Epithelial cell of esophagus (primary cell): Measurements from ENCODE around the gene GALNTL6.
"Not testable (repeated sequence)": the region's sequence is repeated elsewhere in the genome, so short reads cannot be mapped to it uniquely, and the experiment has no call there.

ENCODE experiments used
- DNase-seq: peaks from one replicate; pipeline ENCODE4 v3.0.0; 2010; ENCODE audit warnings: low read depth
- H3K4me3 ChIP-seq: 2 replicates; pipeline ENCODE4 v1.5.1; 2011; ENCODE audit warnings: mild to moderate bottlenecking, low read length, control low read depth
- TF ChIP-seq, protein P1 (sequence below): IDR thresholded peaks from 2 replicates; pipeline ENCODE4 v1.5.1; 2011; ENCODE audit warnings: low read depth, mild to moderate bottlenecking, low read length, control low read depth, inconsistent platforms; ENCODE audit not compliant: insufficient read depth; ENCODE audit errors: missing control alignments

GALNTL6 gene

DNA sequence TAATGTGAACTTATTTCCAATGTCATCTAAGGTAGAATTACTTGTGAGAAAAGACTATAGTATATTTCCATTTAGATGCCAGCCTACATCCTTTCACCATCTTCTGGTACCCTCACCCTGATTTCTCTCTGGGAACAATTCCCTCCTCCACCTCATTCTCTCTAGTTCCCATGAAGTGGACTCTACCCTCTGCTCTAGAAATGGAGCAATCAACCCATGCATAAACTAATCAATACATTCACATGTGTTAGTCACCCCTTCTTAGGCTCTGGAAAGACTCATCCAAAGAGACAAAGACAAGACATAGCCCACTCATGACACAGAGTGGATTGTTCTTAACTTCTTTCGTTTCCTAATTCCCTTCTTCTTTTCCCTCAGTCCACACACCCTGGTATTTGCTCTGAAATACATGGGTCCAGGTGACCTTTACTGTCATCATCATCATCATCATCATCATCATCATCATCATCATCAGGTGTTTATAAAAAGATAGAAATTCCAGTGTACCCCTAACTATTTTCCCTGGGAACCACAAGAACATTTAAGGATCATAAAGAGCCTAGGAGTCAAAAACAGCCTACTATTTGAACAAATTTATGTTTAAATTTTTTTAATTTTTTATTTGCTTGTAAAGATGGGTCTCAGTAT, 1056.5 kb downstream of the GALNTL6 start:
- TF ChIP-seq, protein P1, sequence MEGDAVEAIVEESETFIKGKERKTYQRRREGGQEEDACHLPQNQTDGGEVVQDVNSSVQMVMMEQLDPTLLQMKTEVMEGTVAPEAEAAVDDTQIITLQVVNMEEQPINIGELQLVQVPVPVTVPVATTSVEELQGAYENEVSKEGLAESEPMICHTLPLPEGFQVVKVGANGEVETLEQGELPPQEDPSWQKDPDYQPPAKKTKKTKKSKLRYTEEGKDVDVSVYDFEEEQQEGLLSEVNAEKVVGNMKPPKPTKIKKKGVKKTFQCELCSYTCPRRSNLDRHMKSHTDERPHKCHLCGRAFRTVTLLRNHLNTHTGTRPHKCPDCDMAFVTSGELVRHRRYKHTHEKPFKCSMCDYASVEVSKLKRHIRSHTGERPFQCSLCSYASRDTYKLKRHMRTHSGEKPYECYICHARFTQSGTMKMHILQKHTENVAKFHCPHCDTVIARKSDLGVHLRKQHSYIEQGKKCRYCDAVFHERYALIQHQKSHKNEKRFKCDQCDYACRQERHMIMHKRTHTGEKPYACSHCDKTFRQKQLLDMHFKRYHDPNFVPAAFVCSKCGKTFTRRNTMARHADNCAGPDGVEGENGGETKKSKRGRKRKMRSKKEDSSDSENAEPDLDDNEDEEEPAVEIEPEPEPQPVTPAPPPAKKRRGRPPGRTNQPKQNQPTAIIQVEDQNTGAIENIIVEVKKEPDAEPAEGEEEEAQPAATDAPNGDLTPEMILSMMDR = no peak
- no peak overlapping the region for H3K4me3 ChIP-seq
- DNase-seq = no peak

DNA sequence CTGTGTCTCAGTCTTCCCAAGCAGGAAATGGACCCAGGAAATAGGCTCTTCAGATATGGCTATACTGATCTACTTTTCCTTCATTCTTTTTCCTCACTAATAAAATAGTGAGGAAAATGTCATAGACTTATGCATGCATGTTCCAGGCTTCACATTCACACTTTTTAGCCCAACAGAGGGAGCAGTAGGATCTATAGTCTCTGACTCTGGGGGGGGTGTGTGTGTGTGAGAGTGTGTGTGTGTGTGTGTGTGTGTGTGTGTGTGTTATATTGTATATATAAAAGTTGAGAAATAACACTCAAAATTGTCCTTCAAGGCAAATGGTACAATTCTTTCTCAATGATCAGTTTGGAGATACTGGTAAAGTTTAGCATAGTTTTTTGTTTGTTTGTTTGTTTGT, 1058.2 kb downstream of the GALNTL6 start:
- TF ChIP-seq, protein P1 = no peak
- no peak overlapping the region for H3K4me3 ChIP-seq
- DNase-seq = peak; percentile 6

DNA sequence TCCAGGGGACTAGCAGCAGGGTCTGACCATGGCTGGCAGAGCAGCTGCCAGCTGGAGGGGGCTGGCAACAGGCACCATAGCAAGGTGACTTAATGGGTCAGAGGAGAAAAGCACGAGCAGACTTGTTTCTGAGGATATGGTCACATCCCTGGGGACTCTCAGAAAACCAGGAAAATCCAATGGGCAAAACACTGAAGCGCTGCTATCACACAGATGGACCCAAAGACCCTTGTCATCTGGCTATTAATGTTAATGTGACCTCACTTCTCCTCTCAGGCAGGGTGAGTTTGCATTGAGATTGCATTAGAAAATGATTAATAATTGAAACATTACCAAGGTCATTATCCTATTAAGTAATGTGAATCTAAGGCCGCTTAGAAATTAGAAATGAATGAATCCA, 1061.7 kb downstream of the GALNTL6 start:
- no peak overlapping the region for H3K4me3 ChIP-seq
- DNase-seq = no peak
- TF ChIP-seq, protein P1 = no peak

DNA sequence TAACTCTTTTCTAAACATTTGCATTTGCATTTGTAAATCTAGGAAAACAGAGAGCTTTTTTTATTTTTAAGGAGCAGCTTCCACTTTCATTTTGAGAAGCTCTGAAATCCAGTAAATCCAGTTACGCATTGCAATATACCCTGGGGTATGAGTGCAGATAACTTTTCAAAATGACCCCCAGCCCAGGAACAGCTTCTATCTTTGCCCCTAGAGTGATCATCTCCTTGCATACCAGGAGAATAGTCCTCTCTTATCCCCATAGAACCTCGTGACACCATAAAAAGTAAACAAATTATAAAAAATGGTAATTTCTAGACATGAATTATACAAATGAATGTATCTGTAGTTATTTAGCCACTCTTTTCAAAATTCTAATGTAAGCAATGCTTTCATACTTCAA, 1063.2 kb downstream of the GALNTL6 start:
- no peak overlapping the region for H3K4me3 ChIP-seq
- TF ChIP-seq, protein P1 = no peak
- DNase-seq = no peak

DNA sequence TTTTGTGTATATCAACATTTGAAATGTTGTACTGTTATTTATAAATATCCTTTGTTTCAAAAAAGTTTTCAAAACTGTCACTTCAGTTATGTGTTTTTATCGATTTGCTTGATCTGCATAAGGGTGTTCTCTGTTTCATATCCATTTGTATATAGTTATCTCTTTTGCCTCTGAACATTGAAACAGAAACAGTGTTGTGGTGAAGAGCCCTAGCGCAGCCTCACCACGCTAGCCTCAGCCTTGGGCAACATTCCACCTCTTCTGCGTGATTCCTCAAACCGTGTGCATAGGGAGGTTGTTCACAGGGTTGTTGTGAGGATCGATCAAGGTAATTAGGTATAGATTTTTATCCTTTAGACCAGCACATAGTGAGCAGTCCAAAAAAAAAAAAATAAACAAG, 1068.4 kb downstream of the GALNTL6 start:
- DNase-seq = no peak
- TF ChIP-seq, protein P1 = no peak
- H3K4me3 ChIP-seq = no peak overlapping the region

DNA sequence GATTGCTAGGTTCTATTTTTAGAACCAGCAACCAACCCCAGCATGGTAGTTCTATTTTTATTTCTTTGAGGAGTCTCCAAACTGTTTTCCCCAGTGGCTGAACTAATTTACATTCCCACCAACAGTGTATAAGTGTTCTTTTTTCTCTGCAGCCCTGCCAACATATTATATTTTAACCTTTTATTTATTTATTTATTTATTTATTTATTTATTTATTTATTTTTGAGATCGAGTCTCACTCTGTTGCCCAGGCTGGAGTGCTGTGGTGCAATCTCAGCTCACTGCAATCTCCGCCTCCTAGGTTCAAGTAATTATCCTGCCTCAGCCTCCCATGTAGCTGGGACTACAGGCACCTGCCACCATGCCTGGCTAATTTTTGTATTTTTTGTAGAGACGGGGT, 1074.2 kb downstream of the GALNTL6 start:
- not testable (repeated sequence) for H3K4me3 ChIP-seq, DNase-seq

DNA sequence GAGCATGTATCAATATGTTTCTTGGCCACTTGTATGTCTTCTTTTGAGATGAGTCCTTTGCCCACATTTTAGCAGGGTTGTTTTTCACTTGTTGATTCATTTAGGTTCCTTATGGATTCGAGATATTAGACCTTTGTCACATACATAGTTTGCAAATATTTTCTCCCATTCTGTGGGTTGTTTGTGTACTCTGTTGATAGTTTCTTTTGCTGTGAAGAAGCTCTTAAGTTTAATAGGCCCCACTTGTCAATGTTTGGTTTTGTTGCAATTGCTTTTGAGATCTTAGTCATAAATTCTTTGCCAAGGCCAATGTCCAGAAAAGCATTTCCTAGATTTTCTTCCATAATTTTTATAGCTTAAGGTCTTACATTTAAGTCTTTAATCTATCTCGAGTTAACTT, 1074.8 kb downstream of the GALNTL6 start:
- TF ChIP-seq, protein P1 = no peak
- no peak for DNase-seq

More for the DNA sequence above, 1074.8 kb downstream of the GALNTL6 start:
- no peak overlapping the region for H3K4me3 ChIP-seq
